NCI-H748 (cell line): ENCODE data around the gene UTF1.
A peak's percentile ranks its signal among the peaks of the same experiment; 100 is the strongest.

Experiments
- DNase-seq: peaks from one replicate; lab custom pipeline; 2025; ENCODE audit not compliant: unreplicated experiment; lab: John Stamatoyannopoulos, UW

Gene UTF1

DNA sequence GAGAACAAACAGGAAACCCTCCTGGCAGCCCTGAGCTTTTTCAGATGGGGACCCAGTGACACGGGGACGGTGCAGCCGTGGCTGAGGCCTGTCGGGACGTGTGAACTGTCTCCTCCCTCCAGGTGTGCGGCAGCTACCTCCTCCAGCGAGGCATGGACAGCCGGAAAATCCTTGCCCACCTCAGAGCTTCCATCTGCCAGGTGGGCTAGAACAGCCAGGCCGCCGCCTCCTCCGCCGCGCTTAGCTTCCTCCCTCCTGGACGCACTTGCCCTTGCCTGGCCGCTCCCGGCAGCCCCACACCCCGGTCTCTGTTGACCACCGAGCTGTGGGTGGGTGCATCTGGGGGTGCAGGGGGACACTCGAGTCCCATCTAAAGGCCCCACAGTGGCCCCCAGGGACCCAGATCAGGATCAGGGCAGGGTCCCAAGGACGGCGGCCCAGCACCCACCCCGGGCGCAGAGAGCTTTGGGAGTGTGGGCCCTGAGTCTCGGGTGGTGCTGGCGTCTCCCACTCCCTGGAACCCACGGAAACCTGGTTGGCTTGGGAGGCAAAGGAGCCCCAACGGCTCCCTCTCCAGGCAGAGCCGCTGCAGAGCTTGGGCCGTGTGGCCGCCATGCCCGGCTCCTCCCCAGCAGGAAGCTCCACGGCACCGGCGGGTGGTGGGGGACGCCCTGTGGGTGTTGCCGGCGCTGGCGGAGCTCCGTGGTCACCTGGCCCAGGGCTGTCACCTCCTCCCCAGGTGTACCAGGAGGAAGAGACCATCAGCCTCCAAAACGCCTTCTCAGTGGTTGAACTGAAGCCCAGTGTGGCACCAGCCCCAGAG is 32.9 kb upstream of the UTF1 start:
- DNase-seq = no peak

DNA sequence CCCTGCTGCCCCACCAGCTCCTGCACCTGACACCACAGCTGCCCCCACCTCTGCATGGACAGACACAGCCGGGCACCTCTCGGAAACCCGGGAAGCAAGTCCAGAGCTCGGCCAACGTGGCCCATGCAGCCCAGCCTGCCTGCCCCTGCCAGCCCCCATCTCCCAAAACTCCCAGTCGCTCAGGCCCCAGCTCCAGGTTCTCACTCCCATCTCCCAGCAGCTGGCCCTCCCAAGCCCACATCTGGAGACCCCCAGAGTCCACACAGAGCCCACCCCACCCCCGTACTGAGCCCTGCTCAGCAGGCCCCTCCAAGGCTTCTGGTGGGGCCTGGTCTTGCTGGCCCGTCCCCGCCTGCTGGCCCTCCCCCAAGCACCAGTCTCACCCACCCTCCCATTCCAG is 32.2 kb upstream of the UTF1 start:
- no peak for DNase-seq

DNA sequence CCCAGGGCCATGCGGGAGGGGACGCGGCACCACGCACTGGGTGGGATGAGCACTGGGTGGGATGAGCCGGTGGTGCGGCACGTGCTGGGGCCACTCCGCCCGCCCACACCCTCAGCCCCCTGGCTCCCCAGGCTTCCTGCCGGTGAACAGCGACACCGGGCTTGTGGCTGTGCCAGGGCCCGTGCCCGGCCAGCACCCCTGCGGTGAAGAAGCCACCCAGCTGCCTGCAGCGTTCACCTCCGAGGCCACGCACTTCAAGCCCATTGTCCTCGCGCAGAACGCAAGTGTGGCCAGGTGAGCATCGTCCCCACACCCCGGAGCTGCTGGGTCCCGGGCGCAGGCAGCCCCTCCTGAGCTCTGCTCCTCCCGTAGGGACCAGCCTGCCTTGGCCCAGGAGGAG is 31.8 kb upstream of the UTF1 start:
- no peak for DNase-seq

DNA sequence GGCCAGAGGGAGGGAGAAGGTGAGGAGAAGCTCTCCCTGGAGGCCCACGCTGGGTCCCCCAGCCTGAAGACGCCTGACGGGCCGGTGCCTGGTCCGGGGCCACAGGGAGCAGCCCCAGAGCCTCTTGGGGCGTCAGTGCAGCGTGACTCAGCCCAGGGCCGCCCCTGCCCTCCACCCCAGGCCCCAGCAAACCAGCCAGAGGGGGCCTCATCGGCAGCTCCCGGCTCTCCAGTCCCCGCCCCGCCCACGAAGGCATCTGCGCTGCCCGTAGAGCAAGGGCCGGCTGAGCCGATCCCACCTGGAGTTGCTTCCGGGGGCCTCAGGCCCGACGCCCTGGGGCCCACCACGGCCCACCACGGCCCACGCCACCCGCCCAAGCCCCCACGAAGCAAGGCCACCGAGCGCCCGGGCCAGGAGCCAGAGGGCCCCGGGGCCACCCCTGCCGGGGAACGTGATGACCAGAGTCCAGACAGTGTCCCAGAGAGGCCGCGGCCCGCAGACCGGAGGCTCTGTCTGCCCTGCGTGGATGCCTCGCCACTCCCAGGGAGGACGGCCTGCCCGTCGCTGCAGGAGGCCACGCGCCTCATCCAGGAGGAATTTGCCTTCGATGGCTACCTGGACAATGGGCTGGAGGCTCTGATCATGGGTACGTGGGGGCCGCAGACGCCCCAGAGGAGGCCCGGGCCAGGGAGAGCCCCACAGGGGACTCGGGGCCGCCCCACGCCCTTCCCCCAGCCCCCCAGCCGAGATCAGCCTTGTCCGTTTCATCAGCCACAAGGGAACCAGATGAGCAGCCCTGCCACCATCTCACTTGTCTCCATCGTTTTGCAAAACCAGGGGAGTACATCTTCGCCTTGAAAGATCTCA is 31.2 kb upstream of the UTF1 start:
- no peak for DNase-seq

DNA sequence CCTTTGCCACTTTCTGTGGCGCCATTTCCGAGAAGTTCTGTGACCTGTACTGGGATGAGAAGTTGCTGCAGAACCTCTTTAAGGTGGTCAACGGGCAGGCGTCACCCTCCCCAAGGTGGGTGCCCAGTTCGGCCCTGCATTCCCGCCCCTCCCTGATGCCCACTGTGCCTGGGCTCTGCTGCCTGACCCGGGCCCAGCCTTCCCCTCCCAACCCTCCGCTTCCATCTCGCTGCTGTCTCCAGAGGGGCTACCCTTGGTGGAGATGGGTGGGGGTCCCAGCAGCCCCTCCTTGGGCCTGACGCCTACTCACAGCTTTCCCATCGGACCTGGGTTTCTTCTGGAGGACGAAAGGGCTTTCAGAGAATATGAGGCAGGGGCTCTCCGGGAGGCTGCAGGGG is 30.5 kb upstream of the UTF1 start:
- no peak for DNase-seq

DNA sequence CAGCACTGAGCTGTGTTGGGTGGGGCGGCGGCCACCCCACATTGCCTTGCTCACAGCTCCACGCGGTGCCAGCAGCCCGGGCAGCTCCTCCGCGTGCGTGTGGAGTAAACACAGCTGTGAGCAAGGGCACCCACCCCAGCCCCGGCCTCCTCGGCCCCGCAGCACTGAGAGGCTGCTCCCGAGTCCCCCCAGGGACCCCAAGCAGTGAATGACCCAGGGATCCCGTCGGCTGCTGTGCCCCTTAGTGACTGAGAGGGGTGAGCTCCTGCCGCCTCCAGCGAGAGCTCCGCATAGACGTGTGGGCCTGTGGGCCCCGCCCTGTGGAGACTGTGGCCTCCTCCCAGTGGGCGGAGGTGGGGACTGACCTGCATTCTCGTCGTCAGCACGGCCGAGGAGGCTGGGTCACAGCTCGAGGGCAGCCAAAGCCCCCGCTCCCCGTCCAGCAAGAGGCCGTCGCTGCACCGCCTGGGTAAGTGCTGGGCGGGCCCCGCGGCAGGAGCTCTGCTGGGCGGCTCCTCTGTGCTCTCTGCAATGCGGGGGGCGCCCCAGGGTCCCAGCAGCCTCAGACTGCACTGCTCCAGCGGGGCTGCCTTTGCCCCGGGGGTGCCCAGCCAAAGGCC is 29.9 kb upstream of the UTF1 start:
- no peak for DNase-seq

DNA sequence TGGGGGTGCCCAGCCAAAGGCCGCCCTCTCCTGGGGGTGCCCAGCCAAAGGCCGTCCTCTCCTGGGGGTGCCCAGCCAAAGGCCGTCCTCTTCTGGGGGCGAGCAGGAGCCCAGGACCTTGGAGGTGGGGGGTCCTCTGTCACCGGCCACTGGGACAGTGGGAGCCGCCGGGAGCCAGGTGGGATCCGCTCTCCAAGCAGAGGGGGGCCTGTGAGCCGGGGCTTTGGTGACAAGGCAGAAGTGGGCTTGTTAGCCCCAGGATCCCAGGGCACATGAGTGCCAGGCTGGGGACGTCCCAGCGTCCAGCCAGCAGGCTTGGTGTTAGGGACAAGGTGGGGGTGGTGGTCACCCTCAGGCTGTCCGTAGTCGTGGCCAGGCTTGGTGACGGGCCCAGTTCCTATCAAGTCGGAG is 29.4 kb upstream of the UTF1 start:
- no peak for DNase-seq

DNA sequence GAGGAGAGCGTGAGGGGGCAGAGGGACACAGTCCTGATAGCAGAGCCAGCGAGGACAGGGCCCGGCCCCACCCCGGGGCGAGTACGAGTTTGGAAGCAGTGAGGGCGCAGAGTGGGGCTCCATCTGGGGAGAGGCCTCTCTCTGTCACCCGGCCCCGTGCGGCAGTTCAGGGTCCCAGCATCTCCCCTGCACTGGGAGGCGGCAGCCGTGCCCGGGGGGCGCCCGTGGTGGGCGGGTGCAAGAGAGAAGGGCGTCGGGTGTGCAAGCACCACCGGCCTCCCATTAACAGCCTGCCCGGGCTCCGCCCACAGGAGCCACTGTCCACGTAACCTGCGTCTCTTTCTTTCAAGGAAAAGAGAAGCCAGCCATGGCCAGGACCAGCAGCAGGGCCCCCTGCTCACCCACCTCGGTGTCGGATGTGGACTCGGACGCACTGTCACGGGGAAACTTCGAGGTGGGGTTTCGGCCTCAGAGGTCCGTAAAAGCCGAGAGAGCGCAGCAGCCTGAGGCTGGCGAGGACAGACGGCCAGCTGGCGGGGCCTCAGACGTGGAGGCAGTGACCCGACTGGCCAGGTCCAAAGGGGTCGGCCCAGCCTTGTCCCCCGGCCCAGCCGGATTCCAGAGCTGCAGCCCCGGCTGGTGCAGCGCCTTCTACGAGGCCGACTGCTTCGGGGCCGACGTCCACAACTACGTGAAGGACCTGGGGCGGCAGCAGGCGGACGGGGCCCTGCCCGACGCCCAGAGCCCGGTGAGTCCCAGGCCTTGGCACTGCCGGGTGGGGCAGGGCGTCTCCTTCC is 28.7 kb upstream of the UTF1 start:
- DNase-seq = no peak

DNA sequence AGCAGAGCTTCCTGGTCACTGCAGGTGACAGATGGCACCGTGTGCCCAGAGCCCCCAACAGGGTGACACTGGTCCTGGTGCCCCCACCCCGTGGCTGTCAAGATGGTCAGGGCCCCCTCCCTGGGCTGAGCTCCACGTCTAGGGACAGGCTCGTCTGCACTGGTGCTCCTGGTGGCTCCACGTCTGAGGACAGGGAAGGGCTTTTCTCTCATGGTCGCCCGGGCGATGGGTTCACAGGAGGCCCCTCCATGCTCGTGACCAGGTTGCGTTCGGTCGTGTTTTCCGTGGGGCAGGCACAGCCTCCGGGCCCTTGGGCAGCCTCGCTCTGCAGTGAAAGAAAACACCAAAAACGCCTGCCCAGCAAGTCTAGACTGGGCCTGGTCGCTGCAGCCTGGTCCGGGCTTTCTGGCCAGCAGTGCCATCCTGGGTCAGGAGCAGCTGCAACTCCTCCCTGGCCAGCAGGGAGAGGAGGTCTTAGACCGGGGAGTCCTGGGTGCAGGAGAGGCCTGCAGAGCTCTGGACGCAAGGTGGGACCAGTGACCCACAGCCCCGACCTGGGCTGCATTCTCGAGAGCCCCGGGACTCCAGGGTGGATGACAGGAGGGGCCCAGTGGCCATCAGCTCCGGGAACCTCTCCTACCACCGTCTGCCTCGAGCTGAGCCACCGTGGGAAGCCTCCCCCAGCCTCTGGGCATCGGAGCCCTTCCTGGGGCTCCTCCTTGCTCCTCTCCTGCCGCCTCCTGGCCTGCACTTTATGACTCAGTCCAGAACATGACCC is 27.9 kb upstream of the UTF1 start:
- DNase-seq = no peak

DNA sequence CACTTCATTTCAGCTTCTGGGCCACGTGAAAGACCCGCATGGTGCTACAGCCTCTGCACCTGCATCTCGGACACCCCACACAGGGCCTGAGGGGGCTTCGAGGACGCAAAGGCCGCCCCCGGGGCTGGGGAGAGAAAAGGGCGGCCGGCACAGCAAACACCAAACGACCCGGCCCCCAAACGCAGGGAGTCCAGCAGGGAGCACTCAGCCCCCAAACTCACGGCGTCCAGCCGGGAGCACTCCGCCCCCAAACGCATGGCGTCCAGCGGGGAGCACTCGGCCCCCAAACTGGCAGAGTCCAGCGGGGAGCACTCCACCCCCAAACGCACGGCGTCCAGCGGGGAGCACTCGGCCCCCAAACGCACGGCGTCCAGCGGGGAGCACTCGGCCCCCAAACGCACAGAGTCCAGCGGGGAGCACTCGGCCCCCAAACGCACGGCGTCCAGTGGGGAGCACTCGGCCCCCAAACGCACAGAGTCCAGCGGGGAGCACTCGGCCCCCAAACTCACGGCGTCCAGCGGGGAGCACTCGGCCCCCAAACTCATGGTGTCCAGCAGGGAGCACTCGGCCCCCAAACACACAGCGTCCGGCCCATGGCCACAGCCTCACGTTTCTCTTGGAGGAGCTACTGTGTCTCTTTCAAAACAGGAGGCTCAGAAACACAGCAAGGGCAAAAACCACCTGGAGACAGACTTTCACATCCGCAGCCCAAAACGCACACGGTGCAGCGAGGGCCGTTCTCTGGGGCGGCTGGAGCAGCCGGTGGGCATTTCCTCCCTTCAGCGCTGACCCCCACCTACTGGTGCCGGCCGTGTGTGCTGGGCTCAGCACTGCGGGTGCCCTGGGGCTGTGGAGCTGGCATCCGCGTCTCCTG is 27.0 kb upstream of the UTF1 start:
- DNase-seq = no peak

DNA sequence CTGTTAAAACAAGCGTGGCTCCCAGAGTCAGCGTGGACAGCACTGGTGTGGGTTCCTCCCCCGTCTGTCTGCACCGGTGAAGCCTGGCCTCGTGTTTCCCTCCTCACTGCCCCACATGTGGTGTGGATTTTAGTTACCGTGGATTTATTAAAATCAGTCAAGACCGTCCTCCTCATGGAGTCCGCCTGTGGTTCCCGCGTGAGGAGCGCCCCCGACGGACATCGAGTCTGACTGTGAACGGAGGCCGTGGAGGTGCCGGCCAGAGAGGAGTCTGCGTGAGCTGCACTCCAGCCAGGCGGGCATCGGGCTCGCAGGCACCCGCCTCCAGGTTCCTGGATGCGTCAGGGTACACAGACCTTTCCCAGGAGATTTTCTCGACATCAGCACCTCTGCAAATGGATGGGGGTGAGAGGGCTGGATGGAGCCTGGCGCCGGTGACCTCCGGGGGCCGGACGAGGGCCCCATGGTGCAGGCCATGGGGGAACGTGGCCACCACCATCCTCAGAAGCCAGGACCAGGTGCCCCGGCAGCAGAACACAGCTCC is 26.3 kb upstream of the UTF1 start:
- DNase-seq = peak; percentile 4

DNA sequence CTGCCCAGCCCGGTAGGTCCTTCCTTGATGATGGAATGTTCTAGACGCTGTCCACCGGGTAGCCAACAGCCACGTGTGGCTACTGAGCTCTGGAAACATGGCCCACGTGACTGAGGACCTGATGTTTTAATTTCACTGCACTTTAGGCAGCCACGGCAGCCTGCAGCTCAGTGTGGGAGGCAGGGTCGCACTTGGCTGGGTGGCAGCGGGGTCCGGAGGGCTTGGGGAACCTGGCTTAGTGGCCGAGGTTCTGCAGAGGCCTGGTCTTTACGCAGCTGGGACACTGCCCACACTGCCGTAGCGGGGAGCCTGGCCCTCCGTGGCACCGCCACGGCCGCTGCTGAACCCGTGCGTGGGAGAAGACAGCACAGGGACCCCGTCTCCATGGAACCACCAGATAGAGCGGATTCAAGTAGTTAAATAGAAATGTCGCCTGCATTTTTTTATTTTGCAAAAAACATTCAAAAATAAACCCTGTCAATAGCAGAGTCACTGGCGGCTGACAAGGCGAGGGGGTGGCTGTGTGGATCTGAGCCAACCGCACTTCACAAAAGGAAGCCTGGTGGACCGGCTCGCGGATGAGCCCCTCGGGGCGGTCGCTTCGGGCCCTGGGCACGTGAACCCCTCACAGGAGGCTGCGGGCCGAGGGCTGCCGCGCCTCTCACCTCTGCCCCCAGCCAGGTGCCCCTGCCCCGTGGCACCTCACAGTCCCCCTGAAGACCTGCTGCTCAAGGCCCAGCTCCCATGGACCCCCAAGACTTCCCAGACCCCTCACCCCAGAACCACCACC is 25.6 kb upstream of the UTF1 start:
- DNase-seq = no peak

DNA sequence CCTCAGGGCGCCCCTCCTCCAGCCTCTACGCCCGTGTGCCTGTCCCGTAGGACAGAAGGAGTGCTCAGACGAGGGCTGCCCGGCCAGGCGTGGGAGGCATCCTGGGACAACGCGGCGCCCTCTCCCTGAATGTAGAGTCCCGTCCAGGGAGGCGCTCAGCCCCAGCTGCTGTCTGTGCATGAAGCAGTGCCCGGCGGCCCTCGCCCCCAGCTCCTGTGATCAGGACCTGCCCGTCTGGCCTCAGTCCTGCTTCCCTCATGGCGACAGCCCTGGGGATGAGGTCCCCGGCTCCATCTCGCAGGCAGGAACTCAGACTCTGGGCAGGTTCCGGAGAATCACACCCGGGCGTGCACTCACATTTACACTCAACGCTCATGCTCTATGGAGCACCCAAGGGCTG is 24.9 kb upstream of the UTF1 start:
- no peak for DNase-seq

DNA sequence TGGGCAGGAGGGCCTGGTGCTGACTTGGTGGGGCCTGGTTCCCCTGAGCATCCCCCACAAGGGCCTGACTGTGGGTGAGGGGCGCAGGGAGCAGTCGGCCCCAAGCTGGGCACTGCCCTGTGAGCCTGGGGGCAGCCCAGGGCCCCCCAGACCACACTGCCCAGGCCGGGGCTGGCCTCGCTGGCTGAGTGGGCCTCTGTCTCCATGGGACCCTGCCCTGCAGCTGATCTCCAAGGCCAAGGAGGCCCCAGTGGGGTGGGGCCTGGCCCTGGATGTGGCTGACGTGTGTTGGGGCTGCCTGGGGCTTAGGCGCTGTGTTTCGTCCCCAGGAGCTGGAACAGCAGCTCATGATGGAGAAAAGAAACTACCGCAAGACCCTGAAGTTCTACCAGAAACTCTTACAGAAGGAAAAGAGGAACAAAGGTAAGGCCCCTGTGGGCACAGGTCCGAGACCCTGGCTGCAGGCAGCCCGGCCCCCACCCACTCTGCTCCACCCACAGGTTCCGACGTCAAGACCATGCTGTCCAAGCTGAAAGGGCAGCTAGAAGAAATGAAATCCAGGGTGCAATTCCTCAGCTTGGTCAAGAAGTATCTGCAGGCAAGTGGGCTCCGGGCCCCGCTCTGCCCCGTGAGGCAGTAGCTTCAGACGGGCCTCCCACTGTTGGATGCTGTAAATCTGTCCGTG is 23.5 kb upstream of the UTF1 start:
- DNase-seq = no peak

DNA sequence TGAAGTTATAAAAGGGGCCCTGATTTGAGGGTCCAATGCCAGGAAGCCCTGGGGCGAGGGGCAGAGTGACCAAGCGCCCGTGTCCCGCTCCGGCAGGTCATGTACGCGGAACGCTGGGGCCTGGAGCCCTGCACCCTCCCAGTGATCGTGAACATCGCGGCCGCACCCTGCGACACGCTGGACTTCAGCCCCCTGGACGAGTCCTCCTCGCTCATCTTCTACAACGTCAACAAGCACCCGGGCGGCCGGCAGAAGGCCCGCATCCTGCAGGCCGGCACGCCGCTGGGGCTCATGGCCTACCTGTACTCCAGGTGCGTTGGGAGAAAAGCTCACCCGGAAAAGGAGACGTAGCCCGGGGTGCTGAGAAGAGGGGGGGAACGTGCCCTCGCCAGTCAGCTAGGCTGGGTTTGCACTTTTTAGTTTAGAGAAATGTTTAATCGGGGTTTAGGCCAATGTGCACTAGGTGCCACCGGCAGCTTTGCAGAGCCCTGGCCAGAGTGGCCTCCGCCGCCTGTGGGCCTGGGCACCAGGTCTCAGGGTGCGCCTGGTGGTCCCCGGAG is 22.9 kb upstream of the UTF1 start:
- DNase-seq = no peak

DNA sequence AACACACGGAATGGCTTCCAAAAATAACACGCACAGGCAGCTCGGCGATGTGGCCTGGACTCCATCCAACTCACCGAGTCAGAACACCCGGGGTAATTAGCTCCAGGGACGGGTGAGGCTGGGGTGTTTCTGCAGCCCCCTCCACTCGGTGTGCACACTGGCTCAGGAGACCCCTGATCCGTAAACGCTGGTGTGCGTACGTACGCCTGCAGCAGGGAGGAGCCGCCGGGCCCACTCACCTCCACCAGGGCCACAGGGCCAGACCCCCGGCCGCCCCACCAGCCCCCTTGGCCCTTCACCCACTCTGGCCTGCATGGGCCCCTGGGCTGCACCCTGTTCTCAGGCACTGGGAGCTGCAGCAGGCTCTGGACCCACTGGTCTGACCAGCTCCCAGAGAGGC is 22.4 kb upstream of the UTF1 start:
- no peak for DNase-seq

DNA sequence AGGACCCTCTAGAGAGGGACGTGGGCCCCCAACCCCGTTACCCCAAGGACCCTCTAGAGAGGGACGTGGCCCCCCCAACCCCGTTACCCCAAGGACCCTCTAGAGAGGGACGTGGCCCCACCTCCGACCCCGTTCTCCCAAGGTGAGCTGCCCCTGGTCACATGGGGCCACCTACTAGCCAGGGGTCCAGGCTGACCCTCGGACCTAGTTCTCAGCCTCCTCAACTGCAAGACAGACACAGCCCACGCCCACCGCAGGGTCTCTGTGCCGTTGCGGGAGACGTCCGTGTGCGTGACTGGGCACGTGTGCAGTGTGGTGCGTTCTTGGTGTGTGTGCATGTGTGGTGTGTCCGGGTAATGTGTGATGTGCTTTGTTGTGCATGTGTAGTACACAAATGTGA is 21.6 kb upstream of the UTF1 start:
- no peak for DNase-seq
